LNCaP clone FGC (cell line): Measurements from ENCODE around the gene FHIT.

Source experiments
- DNase-seq: peaks from one replicate; pipeline ENCODE4 v3.0.0-alpha.2; 2011; ENCODE audit warnings: low read depth
- H3K4me3 ChIP-seq: 2 replicates; pipeline ENCODE4 v1.5.1; 2011; ENCODE audit warnings: mild to moderate bottlenecking, low read depth, low read length, control low read depth
- TF ChIP-seq, protein P1 (sequence below): IDR thresholded peaks from 2 replicates; pipeline ENCODE4 v1.5.1; 2012; ENCODE audit warnings: mild to moderate bottlenecking; ENCODE audit not compliant: control insufficient read depth, insufficient read depth; ENCODE audit errors: extremely low read depth

Gene FHIT

DNA sequence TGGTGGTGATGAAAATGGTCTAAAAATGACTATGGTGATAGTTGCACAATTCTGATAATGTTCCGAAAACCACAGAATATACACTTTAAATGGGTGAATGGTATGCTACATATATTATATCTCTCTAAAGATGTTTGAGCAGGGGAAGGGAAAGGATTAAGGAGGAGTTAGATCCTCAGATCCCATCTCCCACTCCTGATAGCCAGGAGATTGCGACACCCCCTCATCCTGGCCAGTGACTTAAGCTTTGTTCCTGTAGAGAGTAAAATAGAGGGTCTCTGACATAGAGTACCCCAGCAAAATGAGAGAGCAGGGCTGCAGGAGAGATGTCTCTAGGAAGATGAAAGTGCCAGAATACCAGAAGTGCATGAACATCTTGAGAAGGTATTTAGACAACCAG, 984.8 kb downstream of the FHIT start:
- TF ChIP-seq, protein P1, sequence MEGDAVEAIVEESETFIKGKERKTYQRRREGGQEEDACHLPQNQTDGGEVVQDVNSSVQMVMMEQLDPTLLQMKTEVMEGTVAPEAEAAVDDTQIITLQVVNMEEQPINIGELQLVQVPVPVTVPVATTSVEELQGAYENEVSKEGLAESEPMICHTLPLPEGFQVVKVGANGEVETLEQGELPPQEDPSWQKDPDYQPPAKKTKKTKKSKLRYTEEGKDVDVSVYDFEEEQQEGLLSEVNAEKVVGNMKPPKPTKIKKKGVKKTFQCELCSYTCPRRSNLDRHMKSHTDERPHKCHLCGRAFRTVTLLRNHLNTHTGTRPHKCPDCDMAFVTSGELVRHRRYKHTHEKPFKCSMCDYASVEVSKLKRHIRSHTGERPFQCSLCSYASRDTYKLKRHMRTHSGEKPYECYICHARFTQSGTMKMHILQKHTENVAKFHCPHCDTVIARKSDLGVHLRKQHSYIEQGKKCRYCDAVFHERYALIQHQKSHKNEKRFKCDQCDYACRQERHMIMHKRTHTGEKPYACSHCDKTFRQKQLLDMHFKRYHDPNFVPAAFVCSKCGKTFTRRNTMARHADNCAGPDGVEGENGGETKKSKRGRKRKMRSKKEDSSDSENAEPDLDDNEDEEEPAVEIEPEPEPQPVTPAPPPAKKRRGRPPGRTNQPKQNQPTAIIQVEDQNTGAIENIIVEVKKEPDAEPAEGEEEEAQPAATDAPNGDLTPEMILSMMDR = no peak
- DNase-seq = no peak
- no peak overlapping the region for H3K4me3 ChIP-seq

DNA sequence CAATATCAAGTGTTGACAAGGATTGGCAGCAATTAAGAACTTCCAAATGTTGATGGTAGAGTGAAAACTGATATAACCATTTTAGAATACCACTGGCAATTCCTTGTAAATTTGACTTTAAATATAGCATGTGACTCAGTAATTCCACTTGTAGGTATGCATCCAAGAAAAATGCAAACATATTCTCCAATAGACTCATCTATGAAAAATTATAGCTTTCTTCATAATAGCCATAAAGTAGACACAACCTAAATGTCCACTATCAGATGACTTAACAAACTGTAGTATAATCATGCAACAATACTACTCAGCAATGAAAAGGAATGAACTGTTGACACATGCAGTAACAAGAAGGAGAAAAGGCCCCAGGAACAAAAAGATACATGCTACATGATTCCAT, 988.1 kb downstream of the FHIT start:
- TF ChIP-seq, protein P1 = no peak
- DNase-seq = no peak
- H3K4me3 ChIP-seq = no peak overlapping the region

DNA sequence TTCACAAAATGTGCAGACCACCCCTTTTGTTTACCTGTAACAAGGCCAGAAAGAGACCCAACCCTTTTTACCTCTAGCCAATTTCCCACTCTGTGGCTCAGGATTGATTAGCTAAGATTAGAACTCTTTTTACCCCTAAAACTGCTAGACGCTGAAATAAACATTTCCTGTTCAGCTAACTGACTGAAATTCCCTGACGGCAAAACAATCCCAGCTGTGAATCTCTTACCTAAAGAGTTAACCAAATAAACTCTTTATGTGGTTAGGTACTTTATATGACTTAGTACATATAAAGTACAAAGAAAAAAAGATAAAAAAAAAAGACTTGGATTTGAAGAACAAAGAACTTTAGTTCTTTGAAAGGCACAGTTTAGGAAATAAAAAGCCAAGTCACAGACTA, 988.7 kb downstream of the FHIT start:
- no peak overlapping the region for H3K4me3 ChIP-seq
- no peak for DNase-seq
- TF ChIP-seq, protein P1 = no peak

DNA sequence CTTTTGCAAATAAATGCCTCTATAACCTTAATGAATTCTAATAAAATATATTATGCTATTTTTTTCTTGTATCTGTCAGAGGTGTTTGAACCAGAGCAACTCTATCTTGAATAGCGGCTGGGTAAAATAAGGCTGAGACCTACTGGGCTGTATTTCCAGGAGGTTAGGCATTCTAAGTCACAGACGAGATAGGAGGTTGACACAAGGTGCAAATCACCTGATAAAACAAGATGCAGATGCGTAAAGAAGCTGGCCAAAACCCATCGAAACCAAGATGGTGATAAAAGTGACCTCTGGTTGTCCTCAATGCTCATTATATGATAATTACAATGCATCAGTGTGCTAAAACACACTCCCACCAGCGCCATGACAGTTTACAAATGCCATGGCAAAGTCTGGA, 990.7 kb downstream of the FHIT start:
- DNase-seq = no peak
- TF ChIP-seq, protein P1 = no peak
- H3K4me3 ChIP-seq = no peak overlapping the region

DNA sequence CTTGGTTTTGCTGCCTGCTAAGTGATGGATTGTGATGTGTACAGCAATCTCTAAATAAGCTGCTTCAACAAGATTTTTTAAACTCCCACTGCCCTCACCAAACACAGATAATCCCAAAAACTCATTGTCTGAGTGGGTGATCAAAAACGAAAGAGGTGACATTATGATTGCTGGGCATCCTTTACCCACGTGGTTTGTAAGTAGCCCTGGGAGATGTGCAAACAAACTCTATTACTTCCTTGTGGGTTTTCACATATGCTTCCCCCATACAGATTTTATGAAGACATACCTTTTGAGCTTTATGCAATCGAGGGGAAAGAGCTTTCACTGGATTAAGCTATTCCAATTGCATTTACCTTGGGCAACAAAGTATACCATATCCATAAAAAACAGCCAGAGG, 1000.4 kb downstream of the FHIT start:
- no peak for DNase-seq
- TF ChIP-seq, protein P1 = no peak
- no peak overlapping the region for H3K4me3 ChIP-seq

DNA sequence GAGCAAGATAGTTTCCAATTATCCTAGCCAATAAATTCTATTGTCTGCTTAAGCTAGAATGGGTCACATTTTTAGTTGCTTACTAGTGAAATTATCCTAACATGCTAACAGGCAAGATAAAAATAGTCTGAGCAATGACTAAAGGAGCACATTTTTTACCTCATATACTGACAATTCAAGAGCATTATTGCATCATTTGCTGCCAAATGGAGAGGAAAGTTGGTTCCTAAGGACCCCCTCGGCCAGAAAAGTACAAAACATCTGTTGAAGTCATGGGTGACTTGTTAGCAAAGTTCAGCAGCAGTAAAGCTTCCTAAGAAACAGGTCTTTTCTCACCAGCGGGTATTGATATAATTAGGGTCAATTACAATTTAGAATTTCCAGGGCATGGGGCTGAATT, 1001.0 kb downstream of the FHIT start:
- no peak overlapping the region for H3K4me3 ChIP-seq
- DNase-seq = no peak
- TF ChIP-seq, protein P1 = no peak

DNA sequence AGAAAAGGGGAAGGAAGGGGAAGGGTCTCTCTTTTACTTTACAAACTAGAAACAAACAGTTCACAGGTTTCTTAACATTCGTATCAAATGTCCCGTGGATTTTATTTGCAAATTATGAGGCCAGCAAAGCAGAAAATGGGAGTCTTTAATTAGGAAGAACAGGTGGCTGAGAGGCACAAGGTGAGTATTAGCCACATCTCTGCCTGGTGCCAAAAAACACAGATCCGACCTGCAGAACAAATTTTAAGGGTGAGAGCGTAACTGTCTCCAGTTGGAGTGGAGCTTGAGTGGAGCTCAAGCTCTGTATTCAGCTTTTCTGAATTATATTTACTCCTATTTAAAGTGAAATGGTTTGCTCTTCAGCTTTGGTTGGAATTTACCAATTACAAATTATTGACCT, 1004.9 kb downstream of the FHIT start:
- TF ChIP-seq, protein P1 = no peak
- no peak for DNase-seq

More for the DNA sequence above, 1004.9 kb downstream of the FHIT start:
- H3K4me3 ChIP-seq = no peak overlapping the region
